A549 treated with GW870086 at 1 μM for 4 hours (cell line): ENCODE data around the gene SULT1C3. TPM values are rescaled to one million over a fixed set of nuclear protein-coding genes. Genes with fewer than 3 reads are reported as not detected.

Source experiments
- total RNA-seq: library from RNA; stranded (reverse); fragments of 200-300 nt; extraction: Qiagen RNA extraction; gene quantifications from 5 replicates; pipeline ENCODE4 v1.2.3, GENCODE V29; 2022; ENCODE audit warnings: low read depth

The SULT1C3 gene
- not detected in 5 replicates for total RNA-seq

DNA sequence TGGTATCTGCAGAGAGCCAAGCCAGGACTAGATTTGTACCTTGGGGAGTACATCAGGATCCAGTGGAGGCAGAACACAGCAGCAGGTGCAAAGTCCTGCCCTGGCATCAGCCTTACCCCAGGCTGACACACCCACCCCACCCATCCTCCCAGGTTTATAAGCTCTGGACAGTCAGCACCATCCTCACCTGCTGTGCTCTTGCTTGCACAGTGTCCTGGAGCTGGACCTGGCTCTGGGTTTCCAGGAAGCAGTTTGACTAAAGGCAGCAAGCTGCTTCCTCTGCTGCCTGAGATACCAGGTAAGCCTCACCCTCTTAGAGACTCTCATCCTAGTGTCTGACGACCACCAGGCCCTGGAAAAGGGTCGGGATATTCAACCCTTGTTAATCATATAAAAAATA, at the start of gene SULT1C3:
Gene SULT1C3, plus strand, starts transcription at position 183 of the 400 bp plus-strand sequence. CDS start 7,227 bp downstream, outside the sequence.

DNA sequence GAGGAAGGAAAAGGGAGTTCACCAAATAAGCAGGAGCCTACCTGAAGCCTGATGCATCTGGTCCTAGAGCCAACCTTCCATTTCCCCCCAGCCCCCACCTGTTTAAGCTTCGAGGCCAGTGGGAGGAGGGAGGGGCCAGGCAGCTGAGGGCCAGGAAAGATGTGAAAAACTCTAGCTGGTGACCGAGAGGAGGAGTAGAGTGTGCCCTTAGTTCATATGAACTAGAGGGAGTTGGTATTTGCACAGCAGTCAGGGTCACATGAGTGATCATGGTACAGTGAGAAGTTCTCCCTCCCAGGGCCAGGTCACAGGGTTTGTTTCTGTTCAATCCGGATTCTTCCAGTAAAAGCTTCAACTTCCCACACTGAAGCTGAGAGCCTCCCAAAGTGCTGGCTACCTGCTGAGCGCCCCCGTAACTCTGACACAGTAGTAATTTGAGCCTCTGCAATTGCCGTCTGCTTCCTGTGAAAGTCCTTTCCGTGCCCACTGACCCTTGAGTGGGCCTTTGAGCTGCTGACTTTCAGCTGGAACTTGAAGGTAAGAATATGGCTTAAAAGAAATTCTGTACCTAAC, 48.9 kb downstream of the SULT1C3 start, which contains the start of gene SULT1C2:
Gene SULT1C2, plus strand, starts transcription at position 362 of the 573 bp plus-strand sequence. CDS start 4,773 bp downstream, outside the sequence.

Other genes with a start within 250 kb of the SULT1C3 start
- gene SULT1C2, start 48.9 kb downstream of the SULT1C3 start, total RNA-seq, result 0.29 to 0.85 TPM (median 0.62 TPM) in 5 replicates
- gene SULT1C4, start 138.0 kb downstream of the SULT1C3 start, total RNA-seq, result not detected in 5 replicates
- 8.2 to 17.6 TPM (median 17.2 TPM) in 5 replicates for gene GCC2, start 209.2 kb downstream of the SULT1C3 start, total RNA-seq